Mucosa of gallbladder (tissue), 1 donor: Measurements from ENCODE around the gene LTF. TPM values are rescaled to one million over a fixed set of nuclear protein-coding genes. Genes with fewer than 3 reads are reported as not detected.

Source experiments
- DNase-seq: peaks from one replicate; pipeline ENCODE4 v3.0.0-alpha.2; 2020; ENCODE audit warnings: low spot score
- total RNA-seq: library from RNA; stranded (reverse); gene quantifications from one replicate; pipeline ENCODE4 v1.2.1, GENCODE V29; 2021
- donor health status: DM: no; HTN: no; CAD: no.

LTF gene
- total RNA-seq, 1 donor from 2014 or later = 0.83 TPM

GRCh38 chr3:46469680-46470357 is 5.1 kb upstream of the LTF start:
- DNase-seq = no peak

GRCh38 chr3:46468753-46469600 is 4.3 kb upstream of the LTF start:
- DNase-seq = no peak

GRCh38 chr3:46467562-46467961 is 2.9 kb upstream of the LTF start:
- no peak for DNase-seq

GRCh38 chr3:46466871-46467403 is 2.2 kb upstream of the LTF start:
- no peak for DNase-seq

GRCh38 chr3:46466273-46466672 is 1.6 kb upstream of the LTF start:
- DNase-seq = no peak

GRCh38 chr3:46465196-46465520 is 453 bp upstream of the LTF start:
- no peak for DNase-seq

GRCh38 chr3:46463868-46464241 is 850 bp downstream of the LTF start:
- DNase-seq = no peak

GRCh38 chr3:46463120-46463867 is 1.4 kb downstream of the LTF start:
- no peak for DNase-seq

GRCh38 chr3:46462511-46462910 is 2.2 kb downstream of the LTF start:
- DNase-seq = no peak

- DNase-seq = no peak
Measured at GRCh38 chr3:46462111-46462510, 2.6 kb downstream of the LTF start.

GRCh38 chr3:46460051-46460450 is 4.7 kb downstream of the LTF start:
- DNase-seq = no peak

- no peak for DNase-seq
Measured at GRCh38 chr3:46456118-46456517, 8.6 kb downstream of the LTF start.

GRCh38 chr3:46455231-46456115 is 9.2 kb downstream of the LTF start:
- no peak for DNase-seq

- no peak for DNase-seq
Measured at GRCh38 chr3:46454606-46455005, 10.1 kb downstream of the LTF start.

GRCh38 chr3:46454209-46454595 is 10.5 kb downstream of the LTF start:
- no peak for DNase-seq

- no peak for DNase-seq
Measured at GRCh38 chr3:46453526-46454208, 11.0 kb downstream of the LTF start.

- no peak for DNase-seq
Measured at GRCh38 chr3:46449755-46450552, 14.8 kb downstream of the LTF start.

GRCh38 chr3:46448721-46449120 is 16.0 kb downstream of the LTF start:
- no peak for DNase-seq

- DNase-seq = no peak
Measured at GRCh38 chr3:46447228-46447985, 17.3 kb downstream of the LTF start.
